Panc1 (cell line): Measurements from ENCODE around the gene YIPF5. TPM values are rescaled to one million over a fixed set of nuclear protein-coding genes. Genes with fewer than 3 reads are reported as not detected.

Source experiments
- ATAC-seq: fragments of 200-7000 bp; cut with Tn5 transposase; 2 replicates; pipeline ENCODE4 v1.9.1; 2020; ENCODE audit warnings: mild to moderate bottlenecking, moderate library complexity
- BruUV-seq: library from RNA; stranded (reverse); fragments of 400-500 nt; replicated peaks from 2 replicates; lab custom pipeline; 2021; lab: Mats Ljungman, UMichigan
- CTCF ChIA-PET: fragments of 300-600 bp; sonication (Branson Sonifier 250); formaldehyde crosslinking; loops from one replicate; lab custom pipeline; 2022; ENCODE audit warnings: antibody characterized with exemption; lab: Charles Lee
- POLR2A ChIA-PET: fragments of 300-600 bp; sonication (Branson Sonifier 250); formaldehyde crosslinking; loops from one replicate; lab custom pipeline; 2022; ENCODE audit warnings: antibody characterized with exemption; lab: Charles Lee
- DNase-seq: peaks from one replicate; pipeline ENCODE4 v3.0.0-alpha.2; 2010; ENCODE audit warnings: low read depth, low spot score
- H3K27ac ChIP-seq: 2 replicates; pipeline ENCODE4 v1.5.1; 2011; ENCODE audit warnings: mild to moderate bottlenecking, low read length, inconsistent platforms
- H3K27me3 ChIP-seq: fragments of 200-500 bp; sonication (Bioruptor generic); 2 replicates; pipeline ENCODE4 v1.6.0; 2014; ENCODE audit warnings: low read length, inconsistent platforms; ENCODE audit not compliant: control insufficient read depth, insufficient read depth
- H3K36me3 ChIP-seq: fragments of 200-500 bp; sonication (Bioruptor generic); 2 replicates; pipeline ENCODE4 v1.5.1; 2014; ENCODE audit warnings: inconsistent platforms, mild to moderate bottlenecking, low read length, moderate library complexity; ENCODE audit not compliant: control insufficient read depth, insufficient read depth
- H3K4me1 ChIP-seq: 2 replicates; pipeline ENCODE4 v1.5.1; 2011; ENCODE audit warnings: inconsistent platforms, mild to moderate bottlenecking, low read length, moderate library complexity; ENCODE audit not compliant: control insufficient read depth, insufficient read depth
- H3K4me3 ChIP-seq, 2 experiments: 2 replicates each; pipeline ENCODE4 v1.5.1; 2011 to 2012; ENCODE audit warnings: low read depth in 2 of 2, low read length in 2 of 2, mild to moderate bottlenecking in 2 of 2, inconsistent platforms in 1 of 2, moderate library complexity in 1 of 2
- H3K9me3 ChIP-seq: fragments of 200-500 bp; sonication (Bioruptor generic); 2 replicates; pipeline ENCODE4 v1.5.1; 2014; ENCODE audit warnings: low read depth, mild to moderate bottlenecking, inconsistent platforms, low read length, moderate library complexity; ENCODE audit not compliant: control insufficient read depth, insufficient read depth
- POLR2AphosphoS5 ChIP-seq: IDR thresholded peaks from 2 replicates; pipeline ENCODE4 v1.6.1; 2012; ENCODE audit warnings: mild to moderate bottlenecking, low read depth, low read length, moderate library complexity
- SIN3A ChIP-seq: IDR thresholded peaks from 2 replicates; pipeline ENCODE4 v1.6.1; 2012; ENCODE audit warnings: low read depth, mild to moderate bottlenecking, low read length, moderate library complexity, borderline replicate concordance; ENCODE audit not compliant: insufficient read depth
- TCF7L2 ChIP-seq: IDR thresholded peaks from 2 replicates; pipeline ENCODE4 v1.6.1; 2011; ENCODE audit warnings: mild to moderate bottlenecking, low read depth, low read length, inconsistent platforms
- in situ Hi-C: cut with HindIII; loops from 2 replicates; pipeline ENCODE4 v1.10.0; 2016; ENCODE audit warnings: low sequenced_read_pairs, low pct_unique_long_range_greater_than_20kb
- intact Hi-C: fragments of 100-400 bp; cut with micrococcal nuclease; formaldehyde crosslinking; loops from one replicate; pipeline ENCODE4 v1.10.0; 2022; ENCODE audit not compliant: unreplicated experiment
- total RNA-seq: library from RNA; stranded (reverse); gene quantifications from one replicate; pipeline ENCODE4 v1.2.1, GENCODE V29; 2021; ENCODE audit not compliant: unreplicated experiment
- TF ChIP-seq, protein P1 (sequence below), 2 experiments: IDR thresholded peaks; 2 replicates each; pipeline ENCODE4 v1.6.1; 2011 to 2012; ENCODE audit warnings: low read depth in 2 of 2, control low read depth in 1 of 2, low read length in 1 of 2, mild to moderate bottlenecking in 1 of 2, moderate library complexity in 1 of 2; ENCODE audit not compliant: insufficient read depth in 1 of 2
- TF ChIP-seq, protein P2 (sequence below): fragments of 450-650 bp; IDR thresholded peaks from 2 replicates; pipeline ENCODE4 v1.5.1; 2017; ENCODE audit warnings: mild to moderate bottlenecking

YIPF5 gene
- total RNA-seq, 1 experiment from 2014 or later = 43.4 TPM

DNA sequence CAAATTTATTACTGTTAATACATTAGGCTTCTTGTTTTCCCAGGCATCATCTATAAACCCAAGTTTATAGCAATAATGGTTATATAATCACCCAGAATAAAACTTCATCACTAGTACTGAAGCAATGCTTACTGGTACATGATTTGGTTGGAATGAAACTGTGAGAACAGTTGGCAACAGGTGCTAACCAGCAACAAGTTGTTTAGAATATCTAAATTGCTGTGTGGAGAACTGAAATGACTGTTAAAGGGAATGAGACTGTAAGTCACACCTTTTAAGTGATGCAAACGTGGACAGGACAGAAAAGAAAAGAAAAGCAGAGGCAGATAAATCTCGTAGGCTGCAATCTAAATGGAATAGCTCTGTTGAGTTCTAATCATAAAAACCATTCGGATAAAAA is 2.5 kb downstream of the YIPF5 start:
- POLR2A ChIA-PET = no interaction called here
- CTCF ChIA-PET = no interaction called here
- intact Hi-C loops = no loop called here

DNA sequence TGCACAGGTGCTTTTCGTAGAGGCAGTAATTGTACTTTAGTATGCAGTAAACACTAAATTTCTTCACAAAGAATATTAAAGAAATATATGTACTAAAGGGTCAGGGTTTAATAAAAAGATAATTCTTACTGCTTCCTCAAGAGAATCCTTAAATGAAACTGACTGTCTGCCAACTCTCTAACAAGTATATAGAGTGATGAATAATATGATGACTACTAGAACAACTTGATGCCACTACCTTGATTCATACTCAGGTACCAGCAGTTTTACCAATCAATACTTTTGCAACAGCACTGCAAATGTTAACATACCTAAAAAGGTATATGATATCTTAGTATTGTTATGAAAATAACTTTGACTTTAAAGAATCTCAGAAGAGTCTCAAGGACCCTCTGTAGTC is 3.8 kb downstream of the YIPF5 start:
- TF ChIP-seq POLR2AphosphoS5 (no peak), SIN3A (no peak), TCF7L2 (no peak)
- TF ChIP-seq, protein P1, sequence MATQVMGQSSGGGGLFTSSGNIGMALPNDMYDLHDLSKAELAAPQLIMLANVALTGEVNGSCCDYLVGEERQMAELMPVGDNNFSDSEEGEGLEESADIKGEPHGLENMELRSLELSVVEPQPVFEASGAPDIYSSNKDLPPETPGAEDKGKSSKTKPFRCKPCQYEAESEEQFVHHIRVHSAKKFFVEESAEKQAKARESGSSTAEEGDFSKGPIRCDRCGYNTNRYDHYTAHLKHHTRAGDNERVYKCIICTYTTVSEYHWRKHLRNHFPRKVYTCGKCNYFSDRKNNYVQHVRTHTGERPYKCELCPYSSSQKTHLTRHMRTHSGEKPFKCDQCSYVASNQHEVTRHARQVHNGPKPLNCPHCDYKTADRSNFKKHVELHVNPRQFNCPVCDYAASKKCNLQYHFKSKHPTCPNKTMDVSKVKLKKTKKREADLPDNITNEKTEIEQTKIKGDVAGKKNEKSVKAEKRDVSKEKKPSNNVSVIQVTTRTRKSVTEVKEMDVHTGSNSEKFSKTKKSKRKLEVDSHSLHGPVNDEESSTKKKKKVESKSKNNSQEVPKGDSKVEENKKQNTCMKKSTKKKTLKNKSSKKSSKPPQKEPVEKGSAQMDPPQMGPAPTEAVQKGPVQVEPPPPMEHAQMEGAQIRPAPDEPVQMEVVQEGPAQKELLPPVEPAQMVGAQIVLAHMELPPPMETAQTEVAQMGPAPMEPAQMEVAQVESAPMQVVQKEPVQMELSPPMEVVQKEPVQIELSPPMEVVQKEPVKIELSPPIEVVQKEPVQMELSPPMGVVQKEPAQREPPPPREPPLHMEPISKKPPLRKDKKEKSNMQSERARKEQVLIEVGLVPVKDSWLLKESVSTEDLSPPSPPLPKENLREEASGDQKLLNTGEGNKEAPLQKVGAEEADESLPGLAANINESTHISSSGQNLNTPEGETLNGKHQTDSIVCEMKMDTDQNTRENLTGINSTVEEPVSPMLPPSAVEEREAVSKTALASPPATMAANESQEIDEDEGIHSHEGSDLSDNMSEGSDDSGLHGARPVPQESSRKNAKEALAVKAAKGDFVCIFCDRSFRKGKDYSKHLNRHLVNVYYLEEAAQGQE (IDR thresholded peaks at IDR 0.05; ENCODE audit: insufficient read depth in 1 of 2, low read depth in 2 of 2, low read length in 1 of 2) = no peak
- TF ChIP-seq, protein P2, sequence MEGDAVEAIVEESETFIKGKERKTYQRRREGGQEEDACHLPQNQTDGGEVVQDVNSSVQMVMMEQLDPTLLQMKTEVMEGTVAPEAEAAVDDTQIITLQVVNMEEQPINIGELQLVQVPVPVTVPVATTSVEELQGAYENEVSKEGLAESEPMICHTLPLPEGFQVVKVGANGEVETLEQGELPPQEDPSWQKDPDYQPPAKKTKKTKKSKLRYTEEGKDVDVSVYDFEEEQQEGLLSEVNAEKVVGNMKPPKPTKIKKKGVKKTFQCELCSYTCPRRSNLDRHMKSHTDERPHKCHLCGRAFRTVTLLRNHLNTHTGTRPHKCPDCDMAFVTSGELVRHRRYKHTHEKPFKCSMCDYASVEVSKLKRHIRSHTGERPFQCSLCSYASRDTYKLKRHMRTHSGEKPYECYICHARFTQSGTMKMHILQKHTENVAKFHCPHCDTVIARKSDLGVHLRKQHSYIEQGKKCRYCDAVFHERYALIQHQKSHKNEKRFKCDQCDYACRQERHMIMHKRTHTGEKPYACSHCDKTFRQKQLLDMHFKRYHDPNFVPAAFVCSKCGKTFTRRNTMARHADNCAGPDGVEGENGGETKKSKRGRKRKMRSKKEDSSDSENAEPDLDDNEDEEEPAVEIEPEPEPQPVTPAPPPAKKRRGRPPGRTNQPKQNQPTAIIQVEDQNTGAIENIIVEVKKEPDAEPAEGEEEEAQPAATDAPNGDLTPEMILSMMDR = no peak
- Histone ChIP-seq H3K27ac (no peak overlapping the region), H3K4me1 (peaks cover 9% of the 10 kb centered on the region), H3K4me3 (no peak overlapping the region), H3K36me3 (peaks cover 33% of the 10 kb centered on the region), H3K9me3 (no peaks in the 10 kb centered on the region), H3K27me3 (no peaks in the 10 kb centered on the region)
- in situ Hi-C loops (no loop called here), intact Hi-C loops (no loop called here)
- POLR2A ChIA-PET = no interaction called here
- no TSS peak for BruUV-seq
- CTCF ChIA-PET = no interaction called here
- no peak for ATAC-seq
- no peak for DNase-seq

More for the DNA sequence above, 2.5 kb downstream of the YIPF5 start:
- no TSS peak for BruUV-seq
- H3K27ac ChIP-seq = no peak overlapping the region
- no peaks in the 10 kb centered on the region for H3K9me3 ChIP-seq
- ATAC-seq (no peak), DNase-seq (no peak)
- peaks cover 9% of the 10 kb centered on the region for H3K4me1 ChIP-seq
- H3K36me3 ChIP-seq = peaks cover 27% of the 10 kb centered on the region
- in situ Hi-C loops = no loop called here
- peaks cover 2% of the 10 kb centered on the region; the same call in 1 of the 2 replicates for H3K27me3 ChIP-seq
- TF ChIP-seq POLR2AphosphoS5 = no peak
- TF ChIP-seq, protein P1 (IDR thresholded peaks at IDR 0.05; ENCODE audit: insufficient read depth in 1 of 2, low read depth in 2 of 2, low read length in 1 of 2) = no peak
- TF ChIP-seq, protein P2 = no peak
- TF ChIP-seq TCF7L2 = no peak
- no peak for TF ChIP-seq SIN3A
- H3K4me3 ChIP-seq = no peak overlapping the region
